CD4-positive, alpha-beta T cell (primary cell): ENCODE results near the gene SYNGAP1. TPM values are rescaled to one million over a fixed set of nuclear protein-coding genes. Genes with fewer than 3 reads are reported as not detected.

Experiments
- ATAC-seq: fragments of 200-7000 bp; cut with Tn5 transposase; one replicate; pipeline ENCODE4 v1.10.0; 2022; ENCODE audit warnings: mild to moderate bottlenecking; ENCODE audit not compliant: poor library complexity
- CTCF ChIA-PET: fragments of 350-600 bp; sonication (Branson Sonifier 250); formaldehyde crosslinking; loops from one replicate; lab custom pipeline; 2021; ENCODE audit warnings: antibody characterized with exemption, inconsistent platforms; lab: Charles Lee
- POLR2A ChIA-PET: fragments of 350-600 bp; sonication (Branson Sonifier 250); formaldehyde crosslinking; loops from one replicate; lab custom pipeline; 2021; ENCODE audit warnings: antibody characterized with exemption, inconsistent platforms; lab: Charles Lee
- DNase-seq, 14 experiments: peaks; one replicate each; pipeline ENCODE4 v3.0.0-alpha.2; 2013 to 2020; ENCODE audit warnings: mixed read lengths in 2 of 14
- H3K27ac ChIP-seq, 2 donors: one replicate each; pipeline versions ENCODE4 v1.5.1 to v1.7.0; 2013; ENCODE audit warnings: low read length in 2 of 2, low read depth in 1 of 2, mild to moderate bottlenecking in 1 of 2
- H3K27me3 ChIP-seq, 2 experiments: 1 replicate in 1 of 2; 2 replicates in 1 of 2; pipeline versions ENCODE4 v1.6.1 to v1.7.0; 2013; ENCODE audit warnings: low read length in 2 of 2, control low read depth in 1 of 2, mild to moderate bottlenecking in 1 of 2, moderate library complexity in 1 of 2; ENCODE audit not compliant: insufficient read depth in 2 of 2, control insufficient read depth in 1 of 2
- H3K36me3 ChIP-seq: one replicate; pipeline ENCODE4 v1.6.1; 2013; ENCODE audit warnings: low read length, control low read depth; ENCODE audit not compliant: insufficient read depth
- H3K4me1 ChIP-seq: one replicate; pipeline ENCODE4 v1.6.1; 2013; ENCODE audit warnings: low read length, control low read depth; ENCODE audit not compliant: insufficient read depth
- H3K4me3 ChIP-seq: one replicate; pipeline ENCODE4 v1.5.1; 2013; ENCODE audit warnings: mild to moderate bottlenecking, low read length, moderate library complexity
- H3K9me3 ChIP-seq, 2 experiments: 1 replicate in 1 of 2; 2 replicates in 1 of 2; pipeline versions ENCODE4 v1.6.1 to v1.7.0; 2013; ENCODE audit warnings: low read length in 2 of 2, mild to moderate bottlenecking in 2 of 2, control low read depth in 1 of 2, moderate library complexity in 1 of 2; ENCODE audit not compliant: control insufficient read depth in 1 of 2, insufficient read depth in 1 of 2
- H3K27ac Mint-ChIP-seq: one replicate; pipeline ENCODE4 v1.8.0; 2020; ENCODE audit warnings: mixed read lengths
- H3K27me3 Mint-ChIP-seq: one replicate; pipeline ENCODE4 v1.8.0; 2021; ENCODE audit warnings: mixed read lengths
- H3K36me3 Mint-ChIP-seq: one replicate; pipeline ENCODE4 v1.8.0; 2021; ENCODE audit warnings: low read depth, mixed read lengths
- H3K4me1 Mint-ChIP-seq: one replicate; pipeline ENCODE4 v1.8.0; 2021; ENCODE audit warnings: low read depth, mixed read lengths
- H3K4me3 Mint-ChIP-seq: one replicate; pipeline ENCODE4 v1.8.0; 2020; ENCODE audit warnings: mild to moderate bottlenecking, mixed read lengths
- H3K9me3 Mint-ChIP-seq: one replicate; pipeline ENCODE4 v1.8.0; 2020; ENCODE audit warnings: mixed read lengths
- CTCF ChIP-seq: fragments of 200-600 bp; IDR thresholded peaks from one replicate; pipeline ENCODE4 v1.8.0; 2022; ENCODE audit warnings: antibody characterized with exemption, mild to moderate bottlenecking
- intact Hi-C, 2 experiments: fragments of 100-400 bp; cut with DNase I in 1 of 2; cut with micrococcal nuclease in 1 of 2; formaldehyde crosslinking; loops; one replicate each; pipeline versions ENCODE4 v1.15.1 to v1.9.0; 2023 to 2025; cut with DNase I, micrococcal nuclease
- total RNA-seq, 174 experiments: library from RNA in 2 of 174; stranded (reverse) in 2 of 174; gene quantifications; one replicate each; pipeline ENCODE4 v1.2.3 and lab custom pipeline; 2021 to 2026

Gene SYNGAP1
- total RNA-seq, 2 experiments from 2014 or later = 62.4 to 63.8 TPM

GRCh38 chr6:33373960-33374910 is 45.6 kb upstream of the SYNGAP1 start:
- TF ChIP-seq CTCF = no peak
- H3K27ac Mint-ChIP-seq = peak overlapping the region; percentile 65
- Histone ChIP-seq H3K27ac (no peak overlapping the region), H3K27me3 (no peaks in the 10 kb centered on the region), H3K4me3 (no peak overlapping the region), H3K36me3 (no peaks in the 10 kb centered on the region), H3K9me3 (no peaks in the 10 kb centered on the region), H3K4me1 (peaks cover 6% of the 10 kb centered on the region)
- intact Hi-C loops = loop anchor here in 1 of 2 experiments (10.0 kb wide), 1 partner anchor 229 kb away; no protein-coding TSS in a partner anchor
- CTCF ChIA-PET = interaction anchor here (1.0 kb wide), 1 partner anchor 12 kb away, joined by 3 read pairs; no protein-coding TSS in a partner anchor
- no peaks in the 10 kb centered on the region for H3K9me3 Mint-ChIP-seq
- peak in 1 of 14 experiments; percentile 43 for DNase-seq
- no peaks in the 10 kb centered on the region for H3K36me3 Mint-ChIP-seq
- POLR2A ChIA-PET = interaction anchor here (0.5 to 1.7 kb wide), 4 partner anchors 29 to 192 kb away, joined by 3 to 4 read pairs (median 4); no protein-coding TSS in a partner anchor
- H3K27me3 Mint-ChIP-seq = no peaks in the 10 kb centered on the region
- ATAC-seq = no peak
- H3K4me1 Mint-ChIP-seq = peaks cover 10% of the 10 kb centered on the region
- H3K4me3 Mint-ChIP-seq = no peak overlapping the region

GRCh38 chr6:33375143-33375671 is 44.7 kb upstream of the SYNGAP1 start:
- POLR2A ChIA-PET = interaction anchor here (1.6 to 1.7 kb wide), 2 partner anchors 30 to 31 kb away, joined by 4 read pairs; no protein-coding TSS in a partner anchor
- H3K27ac Mint-ChIP-seq = no peak overlapping the region

More at GRCh38 chr6:33375143-33375671, 44.7 kb upstream of the SYNGAP1 start:
- H3K36me3 Mint-ChIP-seq = no peaks in the 10 kb centered on the region
- H3K4me3 Mint-ChIP-seq = no peak overlapping the region
- Histone ChIP-seq H3K27me3 (no peaks in the 10 kb centered on the region), H3K4me3 (no peak overlapping the region), H3K4me1 (peaks cover 6% of the 10 kb centered on the region), H3K27ac (no peak overlapping the region), H3K9me3 (no peaks in the 10 kb centered on the region), H3K36me3 (no peaks in the 10 kb centered on the region)
- peaks cover 10% of the 10 kb centered on the region for H3K4me1 Mint-ChIP-seq
- CTCF ChIA-PET = no interaction called here
- no peak for ATAC-seq
- H3K27me3 Mint-ChIP-seq = no peaks in the 10 kb centered on the region
- no peak for TF ChIP-seq CTCF
- intact Hi-C loops = loop anchor here in 1 of 2 experiments (10.0 kb wide), 1 partner anchor 230 kb away; no protein-coding TSS in a partner anchor
- no peak for DNase-seq
- no peaks in the 10 kb centered on the region for H3K9me3 Mint-ChIP-seq
